Measurements from ENCODE around the gene CDH4. TPM values are rescaled to one million over a fixed set of nuclear protein-coding genes. Genes with fewer than 3 reads are reported as not detected.
"Not testable (repeated sequence)": the region's sequence is repeated elsewhere in the genome, so short reads cannot be mapped to it uniquely, and the experiment has no call there.

CDH4 gene
- total RNA-seq, 2 experiments from 2014 or later: 0.10 to 0.21 TPM

DNA sequence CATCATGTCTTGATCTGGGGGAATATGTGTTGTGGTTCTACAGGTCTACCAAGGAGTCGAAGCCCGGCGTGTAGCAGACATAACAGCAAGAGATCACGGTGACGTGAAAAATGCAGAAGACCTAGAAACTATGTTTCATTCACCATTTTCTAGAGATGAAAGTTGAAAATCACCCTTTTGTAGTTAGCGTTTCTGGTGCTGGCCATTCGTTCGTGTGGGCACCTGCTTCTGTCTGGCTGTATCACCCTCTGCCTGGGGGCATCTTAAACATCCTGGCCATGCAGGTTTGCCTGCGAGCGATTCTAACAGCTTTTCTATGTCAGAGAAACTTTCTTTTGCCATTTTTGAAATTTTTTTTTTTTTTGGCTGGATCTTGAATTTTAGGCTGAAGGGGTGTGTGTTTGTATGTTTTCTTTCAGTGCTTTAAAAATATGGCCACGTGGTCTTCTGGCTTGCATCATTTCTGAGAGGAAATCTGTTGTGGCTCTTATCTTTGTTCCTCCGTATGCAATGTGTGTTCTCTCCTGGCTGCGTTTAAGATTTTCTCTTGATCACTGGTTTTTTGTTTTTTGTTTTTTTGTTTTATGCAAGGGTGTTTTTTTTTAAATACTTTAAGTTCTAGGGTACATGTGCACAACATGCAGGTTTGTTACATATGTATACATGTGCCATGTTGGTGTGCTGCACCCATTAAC, 226.7 kb downstream of the CDH4 start:
- H3K4me1 Mint-ChIP-seq (ENCODE audit: low read depth): no peaks in the 10 kb centered on the region
- H3K9me3 Mint-ChIP-seq: no peaks in the 10 kb centered on the region
- H3K4me3 Mint-ChIP-seq: no peak overlapping the region
- intact Hi-C loops (cut with micrococcal nuclease): no loop called here
- ChIA-PET CTCF (no interaction called here), POLR2A (no interaction called here)
- H3K27ac Mint-ChIP-seq: no peak overlapping the region
- no peaks in the 10 kb centered on the region for H3K36me3 Mint-ChIP-seq
- peaks cover 14% of the 10 kb centered on the region for H3K27me3 Mint-ChIP-seq
- DNase-seq: no peak

DNA sequence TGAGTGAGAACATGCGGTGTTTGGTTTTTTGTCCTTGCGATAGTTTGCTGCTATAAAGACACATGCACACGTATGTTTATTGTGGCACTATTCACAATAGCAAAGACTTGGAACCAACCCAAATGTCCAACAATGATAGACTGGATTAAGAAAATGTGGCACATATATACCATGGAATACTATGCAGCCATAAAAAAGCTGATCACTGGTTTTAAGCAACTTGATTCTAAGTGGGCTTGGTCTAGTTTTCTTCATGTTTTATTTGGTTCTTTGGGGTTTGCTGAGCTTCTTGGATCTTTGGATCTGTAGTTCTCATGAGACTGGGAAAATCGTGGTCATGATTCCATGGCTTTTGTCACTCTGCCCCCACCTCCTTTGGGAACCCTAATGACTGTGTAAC, 227.4 kb downstream of the CDH4 start:
- H3K27me3 Mint-ChIP-seq: peaks cover 14% of the 10 kb centered on the region
- DNase-seq, H3K9me3 Mint-ChIP-seq: not testable (repeated sequence)

DNA sequence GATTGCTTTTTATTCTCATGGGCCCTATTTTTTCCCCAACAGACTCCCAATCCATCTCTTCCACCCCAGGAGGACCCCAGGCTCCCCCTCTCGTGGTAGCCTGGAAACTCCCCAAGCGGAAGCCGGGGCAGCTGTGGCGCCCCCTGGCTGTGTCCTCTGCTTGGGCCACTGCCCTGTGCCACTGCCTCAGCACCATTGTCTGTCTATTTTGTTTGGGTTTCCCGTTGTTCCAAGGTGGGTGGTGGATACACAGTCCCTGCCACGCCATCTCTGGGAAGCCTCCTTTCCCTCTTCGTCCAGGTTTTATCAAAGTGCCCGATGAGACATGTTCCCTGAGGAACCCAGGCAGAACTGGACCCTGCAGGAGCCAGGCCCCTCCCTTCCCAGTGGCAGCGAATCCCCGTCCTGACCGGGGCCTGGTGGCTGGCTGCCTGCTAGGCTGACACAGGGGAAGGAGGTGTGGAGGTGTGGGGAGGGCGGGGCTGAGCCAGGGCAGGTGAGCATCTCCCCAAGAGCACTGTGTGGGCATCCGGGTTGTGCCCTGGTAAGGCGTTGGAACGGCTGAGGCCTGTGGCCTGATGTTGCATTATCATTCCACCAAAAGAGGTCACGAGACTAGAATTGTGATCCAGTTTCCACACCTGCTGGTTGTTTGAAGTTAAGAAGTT, 228.2 kb downstream of the CDH4 start:
- Mint-ChIP-seq H3K36me3 (no peaks in the 10 kb centered on the region), H3K27me3 (peaks cover 14% of the 10 kb centered on the region), H3K9me3 (no peaks in the 10 kb centered on the region), H3K4me1 (ENCODE audit: low read depth) (no peaks in the 10 kb centered on the region), H3K4me3 (no peak overlapping the region), H3K27ac (no peak overlapping the region)
- ChIA-PET CTCF (no interaction called here), POLR2A (no interaction called here)
- intact Hi-C loops (cut with micrococcal nuclease): no loop called here
- DNase-seq: no peak

More for the DNA sequence above, 227.4 kb downstream of the CDH4 start:
- CTCF ChIA-PET; intact Hi-C loops (cut with micrococcal nuclease); POLR2A ChIA-PET; H3K36me3 Mint-ChIP-seq; H3K4me3 Mint-ChIP-seq; H3K27ac Mint-ChIP-seq; H3K4me1 Mint-ChIP-seq (ENCODE audit: low read depth): not testable (repeated sequence)

DNA sequence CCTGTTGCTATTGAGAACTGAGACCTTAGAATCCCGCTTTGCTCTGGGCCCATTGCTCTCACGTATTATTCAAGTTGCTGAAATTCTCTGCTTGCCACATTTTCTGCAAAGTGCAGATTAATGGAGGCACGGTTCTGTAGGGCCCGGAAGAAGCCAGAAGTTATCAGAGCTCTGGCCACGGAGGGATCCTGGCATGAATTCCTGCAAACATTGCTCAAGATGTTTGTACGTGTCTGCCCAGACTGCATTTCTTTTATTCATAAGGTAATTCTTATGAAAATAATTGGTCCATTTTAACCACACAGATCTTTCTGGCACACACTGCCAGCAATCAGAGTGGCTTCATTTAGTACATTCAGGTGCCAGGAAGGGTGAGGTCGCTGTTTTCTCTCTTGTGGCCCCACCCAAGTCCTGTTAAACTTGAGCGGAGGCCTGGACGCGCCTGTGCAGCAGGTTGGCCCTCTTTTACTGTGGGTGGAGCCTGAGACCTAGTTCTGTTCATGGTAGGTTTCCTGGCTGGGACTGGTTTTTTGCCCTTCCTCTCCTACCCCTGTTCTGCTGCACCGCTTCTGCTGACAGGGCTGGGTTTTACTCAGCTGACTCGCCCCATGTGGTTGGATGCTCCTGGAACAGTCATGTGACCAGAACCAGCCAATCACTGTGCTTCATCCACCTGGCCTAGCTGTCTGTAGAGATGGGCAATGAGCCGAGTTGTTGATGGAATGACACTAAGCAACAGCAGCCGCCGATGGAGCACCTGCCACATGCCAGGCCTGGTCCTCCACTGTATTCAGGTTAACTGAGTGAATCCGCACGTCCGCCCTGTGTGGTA, 230.2 kb downstream of the CDH4 start:
- no peak for DNase-seq
- H3K27me3 Mint-ChIP-seq: peaks cover 5% of the 10 kb centered on the region
- no peaks in the 10 kb centered on the region for H3K36me3 Mint-ChIP-seq
- CTCF ChIA-PET: no interaction called here
- intact Hi-C loops (cut with micrococcal nuclease): no loop called here
- POLR2A ChIA-PET: no interaction called here
- no peaks in the 10 kb centered on the region for H3K9me3 Mint-ChIP-seq
- H3K4me1 Mint-ChIP-seq (ENCODE audit: low read depth): no peaks in the 10 kb centered on the region
- H3K4me3 Mint-ChIP-seq: no peak overlapping the region
- H3K27ac Mint-ChIP-seq: no peak overlapping the region

DNA sequence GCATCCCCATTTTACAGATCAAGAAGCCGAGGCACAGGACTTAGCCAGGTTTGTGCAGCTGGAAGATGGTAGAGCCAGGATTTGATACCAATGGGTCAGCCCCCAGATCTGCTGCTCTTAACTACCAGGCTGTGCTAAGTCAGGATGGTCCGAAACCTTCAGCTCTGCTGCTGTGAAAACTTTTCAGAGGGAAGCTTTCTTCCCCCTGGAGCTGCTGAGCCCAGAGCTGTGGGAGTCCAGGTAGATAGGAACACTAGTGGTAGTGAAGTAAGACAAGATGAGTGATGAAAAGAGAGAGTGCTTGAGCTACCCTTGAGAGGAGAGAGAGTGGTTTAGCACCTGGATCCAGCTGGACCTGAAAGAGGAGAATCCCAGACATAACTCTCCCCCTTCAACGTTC, 230.8 kb downstream of the CDH4 start:
- CTCF ChIA-PET: no interaction called here
- intact Hi-C loops (cut with micrococcal nuclease): no loop called here
- POLR2A ChIA-PET: interaction anchor here (0.5 kb wide), 1 partner anchor 107 kb away, joined by 4 read pairs; no protein-coding TSS in a partner anchor

DNA sequence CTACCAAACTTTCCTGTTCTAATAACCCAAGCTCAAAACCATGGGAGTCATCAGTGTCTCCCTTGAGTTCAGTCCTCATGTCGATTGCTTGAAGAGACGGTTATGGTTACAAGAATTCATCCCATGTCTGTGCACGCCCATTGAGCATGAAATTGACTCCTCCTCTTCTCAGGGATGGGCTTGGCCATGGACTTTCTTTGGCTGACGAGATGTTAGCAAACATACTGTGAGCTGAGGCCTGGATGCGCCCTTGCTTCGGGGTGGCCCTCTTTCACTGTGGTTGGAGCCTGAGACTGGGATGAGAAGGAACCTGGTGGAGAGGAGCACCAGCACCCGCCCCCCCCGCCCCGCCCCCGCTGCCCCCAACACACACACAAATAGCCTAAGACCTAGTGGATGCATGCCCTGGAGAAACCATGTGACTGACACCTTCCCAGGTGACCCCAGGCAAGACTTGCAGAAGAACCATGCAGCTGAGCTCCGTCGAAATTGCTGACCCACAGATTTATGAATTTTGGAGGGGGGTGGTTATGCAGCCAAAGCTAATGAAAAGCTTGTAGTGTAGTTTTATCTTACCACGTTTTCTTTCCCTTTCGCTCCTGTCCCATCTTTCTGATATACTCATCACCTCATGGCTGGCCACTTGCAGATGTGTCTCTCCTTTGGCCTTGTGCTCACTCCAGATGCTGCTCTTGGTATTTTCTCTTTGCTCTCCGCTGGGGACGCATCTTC, 231.4 kb downstream of the CDH4 start:
- CTCF ChIA-PET: no interaction called here

More for the DNA sequence above, 230.8 kb downstream of the CDH4 start:
- peaks cover 3% of the 10 kb centered on the region for H3K27me3 Mint-ChIP-seq
- no peak for DNase-seq
- no peak overlapping the region for H3K4me3 Mint-ChIP-seq
- no peaks in the 10 kb centered on the region for H3K4me1 Mint-ChIP-seq (ENCODE audit: low read depth)
- H3K36me3 Mint-ChIP-seq: no peaks in the 10 kb centered on the region
- H3K9me3 Mint-ChIP-seq: no peaks in the 10 kb centered on the region
- no peak overlapping the region for H3K27ac Mint-ChIP-seq

DNA sequence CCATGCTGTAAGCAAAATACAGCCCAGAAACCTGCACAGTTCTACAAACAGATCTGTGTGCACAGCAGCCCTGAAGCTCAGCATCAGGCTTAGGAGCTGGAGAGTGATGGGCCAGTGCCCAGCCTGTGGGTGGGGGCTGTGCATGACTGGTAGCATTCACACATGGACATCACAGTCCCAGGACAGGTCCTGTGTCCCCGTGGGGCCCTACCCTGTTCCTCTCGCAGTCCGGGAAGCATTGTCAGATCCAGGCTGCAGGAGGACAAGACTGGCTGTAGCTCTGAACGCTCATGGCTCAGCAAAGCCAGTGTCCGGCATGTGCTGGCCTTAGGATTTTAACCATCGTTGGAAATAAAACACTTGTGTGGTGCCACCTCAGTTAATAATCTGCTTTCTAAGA, 234.1 kb downstream of the CDH4 start:
- Mint-ChIP-seq H3K36me3 (no peaks in the 10 kb centered on the region), H3K4me3 (no peak overlapping the region), H3K9me3 (no peaks in the 10 kb centered on the region), H3K27ac (no peak overlapping the region), H3K27me3 (no peaks in the 10 kb centered on the region), H3K4me1 (ENCODE audit: low read depth) (no peaks in the 10 kb centered on the region)
- intact Hi-C loops (cut with micrococcal nuclease): no loop called here
- POLR2A ChIA-PET: no interaction called here
- DNase-seq: no peak
- CTCF ChIA-PET: no interaction called here

More for the DNA sequence above, 231.4 kb downstream of the CDH4 start:
- intact Hi-C loops (cut with micrococcal nuclease): no loop called here
- Mint-ChIP-seq H3K36me3 (no peaks in the 10 kb centered on the region), H3K9me3 (no peaks in the 10 kb centered on the region), H3K27me3 (peaks cover under 1% of the 10 kb centered on the region), H3K4me1 (ENCODE audit: low read depth) (no peaks in the 10 kb centered on the region), H3K27ac (no peak overlapping the region), H3K4me3 (no peak overlapping the region)
- POLR2A ChIA-PET: interaction anchor here (0.5 kb wide), 1 partner anchor 106 kb away, joined by 4 read pairs; no protein-coding TSS in a partner anchor
- DNase-seq: no peak

DNA sequence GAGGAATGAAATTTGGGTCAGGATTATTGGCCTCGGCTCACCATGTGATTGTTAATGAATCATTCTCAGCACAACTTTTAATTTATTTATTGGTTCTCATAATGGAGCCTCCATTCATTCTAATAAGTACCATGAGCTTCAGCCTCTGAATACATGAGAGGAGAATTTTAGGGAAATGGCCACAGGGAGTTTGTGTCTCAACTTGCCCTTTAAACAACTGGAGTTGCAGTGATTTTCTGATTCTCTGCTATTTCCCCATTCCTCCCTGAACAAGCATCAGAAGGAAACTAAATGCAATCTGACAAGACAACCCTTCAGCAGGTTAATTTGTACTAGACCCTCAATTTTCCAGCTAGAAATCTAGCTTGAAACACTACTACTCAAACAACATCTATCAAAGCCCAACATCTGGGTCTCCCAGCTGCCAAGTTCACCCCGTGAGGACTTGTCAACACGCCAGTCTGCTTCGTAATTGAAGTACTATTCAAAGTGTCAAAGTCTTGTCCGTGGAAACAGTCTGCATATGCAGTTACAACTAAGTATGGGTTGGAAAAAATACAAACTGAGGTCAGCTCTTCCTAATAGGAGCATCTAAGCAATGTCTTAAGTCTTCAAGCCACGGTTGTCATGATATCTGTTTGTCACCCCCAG, 235.4 kb downstream of the CDH4 start:
- POLR2A ChIA-PET: no interaction called here
- Mint-ChIP-seq H3K27me3 (no peaks in the 10 kb centered on the region), H3K4me3 (no peak overlapping the region), H3K4me1 (ENCODE audit: low read depth) (no peaks in the 10 kb centered on the region), H3K9me3 (no peaks in the 10 kb centered on the region), H3K27ac (no peak overlapping the region), H3K36me3 (no peaks in the 10 kb centered on the region)
- no peak for DNase-seq
- intact Hi-C loops (cut with micrococcal nuclease): no loop called here
- CTCF ChIA-PET: no interaction called here

DNA sequence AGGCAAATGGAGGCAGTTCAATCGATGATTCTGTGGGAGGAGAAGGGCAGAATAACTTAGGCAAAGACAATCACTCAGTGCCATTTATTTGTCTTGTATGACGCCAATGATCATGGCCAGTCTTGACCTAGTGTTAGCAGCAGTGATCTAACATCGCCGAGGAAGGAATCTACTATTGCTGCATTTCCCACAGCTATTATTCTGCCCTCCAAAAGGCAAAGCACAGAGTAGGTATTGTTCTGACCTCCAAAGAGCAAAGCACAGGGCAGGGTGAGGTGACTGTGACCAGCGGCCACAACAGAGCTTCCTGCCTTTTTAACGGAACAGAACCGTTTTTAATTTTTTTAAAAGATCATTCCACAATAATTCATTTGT, 235.9 kb downstream of the CDH4 start:
- H3K9me3 Mint-ChIP-seq: no peaks in the 10 kb centered on the region
- H3K27me3 Mint-ChIP-seq: no peaks in the 10 kb centered on the region
- intact Hi-C loops (cut with micrococcal nuclease): no loop called here
- H3K27ac Mint-ChIP-seq: no peak overlapping the region
- ChIA-PET CTCF (no interaction called here), POLR2A (no interaction called here)
- no peaks in the 10 kb centered on the region for H3K4me1 Mint-ChIP-seq (ENCODE audit: low read depth)
- no peak overlapping the region for H3K4me3 Mint-ChIP-seq
- no peak for DNase-seq
- no peaks in the 10 kb centered on the region for H3K36me3 Mint-ChIP-seq

DNA sequence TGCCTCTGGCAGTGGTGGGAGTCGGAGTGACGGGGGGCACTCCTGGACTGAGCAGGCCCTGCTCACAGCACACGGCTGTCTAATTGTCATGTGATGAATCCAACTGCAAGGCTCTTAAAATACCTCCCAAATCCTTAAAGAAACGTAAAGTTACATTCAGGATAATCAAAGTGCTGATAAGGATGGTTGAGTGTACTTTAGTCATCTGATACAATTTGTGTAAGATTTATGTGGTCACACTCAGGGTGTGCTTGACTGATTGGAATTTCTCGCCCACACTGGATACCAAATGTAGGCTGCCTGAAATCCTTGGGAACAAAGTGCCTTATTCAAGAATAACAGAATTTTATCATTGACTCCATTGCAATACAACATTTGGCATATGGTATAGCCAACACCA, 238.7 kb downstream of the CDH4 start:
- CTCF ChIA-PET: no interaction called here
- no peak overlapping the region for H3K4me3 Mint-ChIP-seq

DNA sequence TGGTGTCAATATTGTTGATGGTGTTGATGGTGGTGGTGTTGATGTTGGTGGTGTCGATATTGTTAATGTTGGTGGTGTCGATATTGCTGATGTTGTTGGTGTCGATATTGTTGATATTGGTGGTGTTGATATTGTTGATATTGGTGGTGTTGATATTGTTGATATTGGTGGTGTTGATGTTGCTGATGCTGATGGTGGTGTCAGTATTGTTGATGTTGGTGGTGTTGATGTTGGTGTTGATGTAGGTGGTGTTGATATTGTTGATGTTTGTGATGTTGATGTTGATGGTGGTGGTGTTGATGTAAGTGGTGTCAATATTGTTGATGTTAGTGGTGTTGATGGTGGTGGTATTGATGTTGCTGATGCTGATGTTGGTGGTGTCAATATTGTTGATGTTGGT, 240.0 kb downstream of the CDH4 start:
- POLR2A ChIA-PET: no interaction called here
- Mint-ChIP-seq H3K27me3 (no peaks in the 10 kb centered on the region), H3K4me3 (no peak overlapping the region), H3K27ac (no peak overlapping the region), H3K9me3 (no peaks in the 10 kb centered on the region), H3K4me1 (ENCODE audit: low read depth) (no peaks in the 10 kb centered on the region), H3K36me3 (no peaks in the 10 kb centered on the region)
- intact Hi-C loops (cut with micrococcal nuclease): no loop called here
- CTCF ChIA-PET: no interaction called here
- DNase-seq: no peak

More for the DNA sequence above, 238.7 kb downstream of the CDH4 start:
- Mint-ChIP-seq H3K27me3 (no peaks in the 10 kb centered on the region), H3K27ac (no peak overlapping the region), H3K9me3 (no peaks in the 10 kb centered on the region), H3K4me1 (ENCODE audit: low read depth) (no peaks in the 10 kb centered on the region), H3K36me3 (no peaks in the 10 kb centered on the region)
- intact Hi-C loops (cut with micrococcal nuclease): no loop called here
- no peak for DNase-seq
- POLR2A ChIA-PET: no interaction called here

DNA sequence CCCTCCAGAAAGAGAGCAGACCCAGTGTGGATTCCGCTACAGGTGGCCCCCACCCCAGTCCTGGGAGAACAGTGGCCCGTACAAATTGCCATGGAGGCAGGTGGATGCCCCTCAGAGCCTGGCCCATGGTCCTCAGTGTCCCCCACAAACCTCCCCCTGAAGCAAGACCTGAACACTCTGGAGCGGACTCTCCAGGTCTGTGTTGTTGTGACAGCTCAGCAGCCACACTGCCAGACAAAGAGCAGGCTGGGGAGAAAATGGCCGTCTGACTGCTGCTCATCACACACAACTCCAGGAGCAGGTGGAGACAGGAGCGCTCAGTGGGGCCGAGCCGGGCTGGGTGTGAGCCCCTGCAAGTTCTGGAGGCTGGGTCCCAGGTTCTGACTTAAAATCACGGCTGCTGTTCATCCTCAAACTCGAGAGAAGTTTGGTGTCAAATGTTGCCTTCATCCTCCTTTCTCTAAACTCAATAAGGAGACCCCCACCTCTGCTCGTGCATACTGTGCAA, 241.8 kb downstream of the CDH4 start:
- Mint-ChIP-seq H3K36me3 (no peaks in the 10 kb centered on the region), H3K4me3 (no peak overlapping the region), H3K9me3 (no peaks in the 10 kb centered on the region), H3K27me3 (no peaks in the 10 kb centered on the region), H3K4me1 (ENCODE audit: low read depth) (peaks cover 2% of the 10 kb centered on the region), H3K27ac (no peak overlapping the region)
- DNase-seq: no peak
- CTCF ChIA-PET: no interaction called here
- intact Hi-C loops (cut with micrococcal nuclease): no loop called here
- POLR2A ChIA-PET: no interaction called here
